Stomach smooth muscle (tissue), 2 donors: Measurements from ENCODE around the gene SETDB1.

Source experiments
- H3K27ac ChIP-seq: one replicate; pipeline ENCODE4 v1.7.0; 2013; ENCODE audit warnings: mild to moderate bottlenecking, low read length, inconsistent platforms
- H3K27me3 ChIP-seq, 2 donors: one replicate each; pipeline ENCODE4 v1.7.0; 2013; ENCODE audit warnings: low read length in 2 of 2; ENCODE audit not compliant: insufficient read depth in 2 of 2, control insufficient read depth in 1 of 2
- H3K36me3 ChIP-seq, 2 donors: one replicate each; pipeline ENCODE4 v1.7.0; 2013; ENCODE audit warnings: low read length in 2 of 2; ENCODE audit not compliant: control insufficient read depth in 2 of 2, insufficient read depth in 2 of 2
- H3K4me1 ChIP-seq: one replicate; pipeline ENCODE4 v1.7.0; 2013; ENCODE audit warnings: low read length; ENCODE audit not compliant: control insufficient read depth, insufficient read depth
- H3K4me3 ChIP-seq, 2 donors: one replicate each; pipeline ENCODE4 v1.7.0; 2013; ENCODE audit warnings: low read length in 2 of 2
- H3K9ac ChIP-seq, 2 donors: one replicate each; pipeline ENCODE4 v1.7.0; 2013; ENCODE audit warnings: low read length in 2 of 2, mild to moderate bottlenecking in 1 of 2
- H3K9me3 ChIP-seq, 2 donors: one replicate each; pipeline ENCODE4 v1.7.0; 2013; ENCODE audit warnings: low read length in 2 of 2; ENCODE audit not compliant: control insufficient read depth in 2 of 2
- donor health status: healthy.
- donor health status: Pancreatic carcinoma.

SETDB1 gene

DNA sequence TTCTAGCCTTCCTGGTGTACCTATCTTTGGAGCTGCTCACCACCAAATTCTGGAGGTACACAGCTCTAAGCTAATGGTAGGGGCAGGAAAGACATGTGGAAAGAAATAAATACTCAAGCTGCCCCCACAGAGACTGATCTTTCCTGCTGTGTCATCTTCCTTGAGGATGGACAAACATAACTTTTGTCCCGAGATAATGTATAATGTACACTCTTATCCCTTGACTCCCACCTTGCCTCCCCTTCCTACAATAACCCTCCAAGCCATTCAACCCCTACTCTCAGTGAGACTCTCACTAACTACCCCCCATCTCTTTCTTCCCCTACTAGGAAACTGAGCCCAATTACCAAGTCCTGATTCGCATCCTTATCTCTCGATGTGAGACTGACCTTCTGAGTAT is 68.1 kb downstream of the SETDB1 start:
- Histone ChIP-seq H3K27ac (no peak overlapping the region), H3K9ac (no peak overlapping the region), H3K27me3 (no peaks in the 10 kb centered on the region), H3K36me3 (peaks cover 20 to 21% of the 10 kb centered on the region in 2 donors), H3K4me1 (peaks cover 4% of the 10 kb centered on the region), H3K4me3 (no peak overlapping the region), H3K9me3 (no peaks in the 10 kb centered on the region)

DNA sequence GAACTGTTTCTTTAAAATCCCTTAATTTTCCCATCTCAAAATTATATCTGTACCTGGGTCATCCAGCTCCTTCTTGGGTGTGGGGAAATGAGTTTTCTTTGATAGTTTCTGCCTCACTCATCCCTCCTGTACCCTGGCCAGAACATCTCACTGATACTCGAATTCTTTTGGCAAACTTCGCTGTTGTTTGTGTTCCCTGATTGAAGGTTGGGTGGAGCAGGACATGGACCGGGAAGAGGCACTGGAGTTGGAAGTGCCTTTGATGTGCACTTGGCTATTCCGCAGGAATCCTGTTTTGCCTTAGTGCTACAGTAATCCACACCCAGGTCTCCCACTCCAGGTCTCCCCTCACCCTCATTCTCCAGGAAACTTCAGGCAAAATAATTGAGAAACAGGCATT is 69.3 kb downstream of the SETDB1 start:
- Histone ChIP-seq H3K9me3 (no peaks in the 10 kb centered on the region), H3K36me3 (peaks cover 26 to 29% of the 10 kb centered on the region in 2 donors), H3K4me1 (peaks cover 4% of the 10 kb centered on the region), H3K4me3 (peak overlapping the region in 1 of 2 donors; percentile 57), H3K27ac (no peak overlapping the region), H3K9ac (peak overlapping the region in 1 of 2 donors; percentile 29), H3K27me3 (no peaks in the 10 kb centered on the region)

DNA sequence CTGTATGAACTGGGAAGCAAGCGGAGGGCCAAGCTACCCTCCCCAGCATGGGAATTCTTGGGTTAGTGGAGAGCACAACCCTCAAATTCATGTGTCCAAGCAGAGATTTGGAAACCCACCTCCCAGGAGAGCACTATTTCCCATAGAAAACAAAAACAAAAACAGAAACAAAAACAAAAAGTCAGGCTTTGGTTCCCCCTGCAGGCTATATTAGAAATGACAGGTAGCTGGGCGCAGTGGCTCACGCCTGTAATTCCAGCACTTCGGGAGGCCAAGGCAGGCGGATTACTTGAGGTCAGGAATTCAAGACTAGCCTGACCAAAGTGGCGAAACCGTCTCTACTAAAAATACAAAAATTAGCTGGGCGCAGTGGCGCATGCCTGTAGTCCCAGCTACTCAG is 69.7 kb downstream of the SETDB1 start:
- Histone ChIP-seq H3K9me3 (no peaks in the 10 kb centered on the region), H3K27ac (no peak overlapping the region), H3K27me3 (no peaks in the 10 kb centered on the region), H3K9ac (peak overlapping the region in 1 of 2 donors; percentile 29), H3K4me3 (peak overlapping the region in 1 of 2 donors; percentile 57), H3K4me1 (peaks cover 4% of the 10 kb centered on the region), H3K36me3 (peaks cover 26 to 30% of the 10 kb centered on the region in 2 donors)

DNA sequence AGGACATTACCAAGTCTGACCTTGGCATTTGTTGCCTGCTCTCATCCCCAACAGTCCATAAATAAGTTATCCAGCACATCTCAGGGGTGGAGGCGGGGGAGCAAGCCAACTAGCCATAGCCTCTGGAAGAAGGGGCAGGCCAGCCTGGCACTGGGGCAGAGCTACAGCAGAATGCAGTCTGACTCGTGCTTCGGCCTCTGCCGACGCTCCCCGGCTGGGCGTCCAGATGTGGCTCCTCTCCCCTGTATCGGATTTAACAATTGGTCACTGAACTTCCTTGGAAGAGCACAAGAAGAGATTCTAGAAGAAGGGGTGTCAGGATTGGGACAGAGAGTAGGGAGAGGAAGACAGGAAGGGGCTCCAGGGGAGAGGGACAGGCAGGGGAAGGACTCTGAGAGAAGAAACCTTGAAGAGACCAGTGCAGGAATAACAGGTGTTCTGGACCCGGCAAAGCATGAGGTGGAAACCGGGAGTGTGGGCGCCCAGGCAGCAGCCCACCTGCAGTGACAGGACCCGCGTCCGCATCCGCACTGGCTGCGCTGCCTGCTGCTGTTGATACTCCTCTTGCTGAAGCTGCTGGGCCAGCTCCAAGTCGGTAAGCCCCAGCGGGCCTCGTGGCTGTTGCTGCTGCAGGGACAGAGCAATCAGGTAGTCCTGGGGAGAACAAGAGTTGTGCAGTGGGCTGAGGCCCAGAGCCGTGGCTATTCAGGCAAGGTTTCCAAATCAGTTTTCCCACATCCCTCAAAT is 71.1 kb downstream of the SETDB1 start:
- H3K27ac ChIP-seq = no peak overlapping the region
- H3K4me3 ChIP-seq = no peak overlapping the region
- H3K9me3 ChIP-seq = no peaks in the 10 kb centered on the region
- H3K36me3 ChIP-seq = peaks cover 36 to 37% of the 10 kb centered on the region in 2 donors
- peaks cover 6% of the 10 kb centered on the region for H3K4me1 ChIP-seq
- no peak overlapping the region for H3K9ac ChIP-seq
- H3K27me3 ChIP-seq = no peaks in the 10 kb centered on the region

DNA sequence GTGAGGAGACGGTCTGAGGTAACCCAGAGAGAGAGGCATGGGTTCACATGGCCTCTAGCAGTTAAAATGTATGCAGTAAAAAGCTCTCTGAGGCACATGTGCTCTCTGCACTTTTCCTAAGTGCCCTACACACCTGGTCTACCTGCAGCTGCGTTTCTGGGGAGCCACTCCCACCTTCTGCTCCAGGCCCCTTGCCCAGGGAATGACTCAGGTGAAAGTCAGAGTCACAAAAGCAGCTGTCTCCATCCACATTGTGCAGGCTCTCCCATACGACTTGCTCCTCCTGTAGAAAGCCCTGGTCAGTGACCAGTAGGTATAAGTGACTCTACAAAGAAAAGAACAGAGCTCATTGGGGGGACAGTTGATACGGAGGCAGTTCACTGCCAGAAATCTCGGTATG is 71.8 kb downstream of the SETDB1 start:
- Histone ChIP-seq H3K9me3 (no peaks in the 10 kb centered on the region), H3K36me3 (peaks cover 36 to 42% of the 10 kb centered on the region in 2 donors), H3K4me3 (no peak overlapping the region), H3K27ac (no peak overlapping the region), H3K9ac (no peak overlapping the region), H3K4me1 (peaks cover 10% of the 10 kb centered on the region), H3K27me3 (no peaks in the 10 kb centered on the region)

DNA sequence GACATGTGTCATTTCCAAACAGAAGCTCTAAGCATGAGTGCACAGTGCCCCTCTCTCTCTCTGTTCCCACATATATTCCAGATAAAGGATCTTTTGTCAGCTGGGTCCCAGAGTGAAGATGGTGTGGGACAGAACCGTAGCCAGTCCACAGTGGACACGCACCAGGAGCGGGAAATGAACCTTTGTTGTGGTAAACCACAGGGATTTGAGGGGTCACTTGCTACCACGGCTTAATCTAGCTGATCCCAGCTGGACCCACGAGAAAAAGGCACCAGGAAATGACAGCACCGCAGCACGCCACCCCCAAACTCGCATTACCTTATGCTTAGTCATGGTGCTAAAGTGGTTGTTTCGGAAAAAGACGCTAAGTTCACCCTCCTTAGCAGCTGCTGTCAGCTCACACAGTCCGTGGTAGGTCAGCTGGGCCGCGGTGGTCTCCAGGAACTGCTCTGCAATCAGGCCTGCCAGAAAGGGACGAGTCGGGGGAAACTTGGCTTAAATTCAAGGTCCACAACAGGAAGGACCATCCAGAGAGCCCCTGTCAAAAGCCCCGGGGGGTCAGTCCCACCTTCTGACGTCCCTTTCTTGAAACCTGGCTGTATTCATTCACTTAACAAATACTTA is 73.0 kb downstream of the SETDB1 start:
- peaks cover 16% of the 10 kb centered on the region for H3K4me1 ChIP-seq
- no peak overlapping the region for H3K9ac ChIP-seq
- no peaks in the 10 kb centered on the region for H3K27me3 ChIP-seq
- no peak overlapping the region for H3K4me3 ChIP-seq
- H3K9me3 ChIP-seq = no peaks in the 10 kb centered on the region
- peaks cover 36 to 42% of the 10 kb centered on the region in 2 donors for H3K36me3 ChIP-seq
- no peak overlapping the region for H3K27ac ChIP-seq

DNA sequence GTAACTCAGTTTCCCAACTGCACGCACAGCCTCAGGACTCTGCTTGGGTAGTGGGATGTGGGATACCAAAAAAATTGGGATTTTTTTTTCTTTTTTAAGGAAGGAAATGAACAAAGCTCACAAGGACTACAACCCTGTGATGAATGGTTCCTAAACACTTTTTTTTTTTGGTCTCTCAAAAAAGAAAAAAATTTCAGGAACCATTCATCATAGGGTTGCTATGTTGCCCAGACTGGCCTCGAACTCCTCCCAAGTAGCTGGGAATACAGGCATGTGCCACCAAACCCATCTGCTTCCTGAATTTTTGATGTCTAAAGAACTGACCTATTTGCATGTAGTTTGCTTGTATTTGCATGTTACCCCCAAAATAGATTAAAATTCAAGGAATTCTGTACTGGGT is 73.8 kb downstream of the SETDB1 start:
- Histone ChIP-seq H3K36me3 (peaks cover 36 to 42% of the 10 kb centered on the region in 2 donors), H3K4me3 (no peak overlapping the region), H3K4me1 (peaks cover 22% of the 10 kb centered on the region), H3K27ac (no peak overlapping the region), H3K9ac (no peak overlapping the region), H3K9me3 (no peaks in the 10 kb centered on the region), H3K27me3 (no peaks in the 10 kb centered on the region)

DNA sequence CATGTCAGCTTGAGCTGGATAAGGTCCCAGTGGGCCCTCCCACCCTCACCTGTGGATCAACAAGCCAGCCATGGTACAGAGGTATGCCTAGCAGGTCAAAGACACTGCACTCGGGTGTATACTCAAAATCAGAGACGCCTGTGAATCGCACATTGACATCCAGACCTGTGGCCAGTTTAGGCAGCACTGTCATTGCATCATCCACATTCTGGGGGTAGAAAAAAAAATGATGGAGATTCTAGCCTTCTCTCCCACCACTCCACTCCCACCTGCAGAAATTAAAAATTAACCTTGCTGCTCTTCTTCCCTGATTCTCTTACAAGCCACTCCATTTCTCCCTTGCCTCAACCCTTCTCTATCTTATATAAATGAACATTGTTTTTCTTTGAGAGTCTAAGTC is 74.2 kb downstream of the SETDB1 start:
- peaks cover 36 to 42% of the 10 kb centered on the region in 2 donors for H3K36me3 ChIP-seq
- H3K9me3 ChIP-seq = no peaks in the 10 kb centered on the region
- no peak overlapping the region for H3K27ac ChIP-seq
- H3K27me3 ChIP-seq = no peaks in the 10 kb centered on the region
- no peak overlapping the region for H3K9ac ChIP-seq
- H3K4me3 ChIP-seq = no peak overlapping the region
- H3K4me1 ChIP-seq = peaks cover 24% of the 10 kb centered on the region

DNA sequence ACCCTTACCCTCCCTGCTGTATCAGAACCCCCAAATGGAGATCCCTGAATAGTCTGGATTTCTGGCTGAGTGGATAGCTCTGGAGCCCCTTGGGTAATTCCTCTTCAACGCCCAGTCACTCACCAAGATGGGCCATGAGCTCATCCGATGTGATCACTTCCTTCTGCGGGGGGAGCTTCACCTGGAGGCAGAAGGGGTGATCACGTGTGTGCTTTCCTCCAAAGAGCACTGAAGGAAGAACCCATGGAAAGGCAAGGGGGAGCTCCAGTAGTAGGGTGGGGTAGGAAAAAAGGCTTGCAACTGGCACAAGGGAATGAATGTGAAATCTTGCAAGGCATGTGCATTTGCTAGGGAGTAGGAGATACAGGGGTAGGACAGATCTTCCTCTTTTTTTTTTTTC is 75.4 kb downstream of the SETDB1 start:
- Histone ChIP-seq H3K27me3 (no peaks in the 10 kb centered on the region), H3K4me1 (peaks cover 20% of the 10 kb centered on the region), H3K9ac (no peak overlapping the region), H3K9me3 (no peaks in the 10 kb centered on the region), H3K27ac (no peak overlapping the region), H3K36me3 (peaks cover 36 to 42% of the 10 kb centered on the region in 2 donors), H3K4me3 (no peak overlapping the region)

DNA sequence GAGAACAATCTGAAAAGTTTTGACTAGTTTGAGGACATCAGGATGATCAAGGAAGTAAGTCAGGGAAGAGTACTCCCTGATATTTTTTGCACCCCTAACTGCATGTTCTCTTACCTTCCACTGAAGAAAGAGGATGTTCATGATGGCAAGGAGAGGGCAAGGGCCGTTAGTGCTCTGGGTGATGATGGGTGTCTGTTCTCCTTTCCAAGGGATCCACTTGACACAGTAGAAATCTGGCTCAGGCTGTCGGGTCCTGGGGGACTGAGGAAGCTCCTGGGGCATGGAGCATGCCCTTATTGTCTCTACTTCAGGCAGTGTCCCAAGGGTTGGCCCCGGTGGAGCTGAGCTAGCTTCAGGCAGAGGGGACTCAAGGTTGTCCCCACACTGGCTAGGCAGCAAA is 75.9 kb downstream of the SETDB1 start:
- no peaks in the 10 kb centered on the region for H3K27me3 ChIP-seq
- H3K36me3 ChIP-seq = peaks cover 34 to 37% of the 10 kb centered on the region in 2 donors
- H3K9me3 ChIP-seq = no peaks in the 10 kb centered on the region
- H3K4me1 ChIP-seq = peaks cover 23% of the 10 kb centered on the region
- H3K27ac ChIP-seq = no peak overlapping the region
- H3K4me3 ChIP-seq = no peak overlapping the region
- H3K9ac ChIP-seq = no peak overlapping the region

DNA sequence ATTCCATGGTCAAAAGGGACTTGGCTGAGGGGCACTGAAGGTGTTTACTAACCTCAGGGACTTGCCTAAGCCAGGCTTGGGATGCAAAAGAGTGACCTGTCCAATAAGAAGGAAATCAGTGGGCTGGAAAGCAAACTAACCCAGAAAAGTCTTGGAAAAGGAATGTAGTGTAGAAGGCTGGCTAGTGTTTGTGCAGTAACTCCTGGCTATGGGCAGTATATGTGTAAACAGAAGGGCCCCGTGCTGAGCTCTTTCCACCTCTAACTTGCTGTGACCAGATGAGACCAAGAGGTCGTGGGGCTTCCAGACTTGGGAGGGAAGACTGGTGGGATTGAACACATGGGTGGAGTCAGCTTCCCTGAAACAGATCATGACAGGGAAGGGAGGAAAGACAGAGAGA is 76.4 kb downstream of the SETDB1 start:
- H3K36me3 ChIP-seq = peaks cover 29 to 34% of the 10 kb centered on the region in 2 donors
- H3K27ac ChIP-seq = no peak overlapping the region
- no peak overlapping the region for H3K4me3 ChIP-seq

More for the DNA sequence above, 76.4 kb downstream of the SETDB1 start:
- Histone ChIP-seq H3K9me3 (no peaks in the 10 kb centered on the region), H3K27me3 (no peaks in the 10 kb centered on the region), H3K4me1 (peaks cover 28% of the 10 kb centered on the region), H3K9ac (no peak overlapping the region)
